HG03565 (cell line): ENCODE data around the gene STAB2.

Experiments used
- ATAC-seq: cut with Tn5 transposase; IDR thresholded peaks from one replicate; pipeline ENCODE4 v1.9.1; 2021; ENCODE audit warnings: mild to moderate bottlenecking, moderate library complexity; ENCODE audit not compliant: unreplicated experiment

Gene STAB2

GRCh38 chr12:103586791-103587370 is at the start of gene STAB2:
STAB2 (plus strand) TSS chr12:103587273; CDS start chr12:103587477, 204 bp downstream.
- ATAC-seq, result no peak

- no peak for ATAC-seq
These were observed 48.7 kb upstream of the STAB2 start for GRCh38 chr12:103538397-103538796.

- ATAC-seq, result no peak
These were observed 46.8 kb upstream of the STAB2 start for GRCh38 chr12:103540319-103540718.

GRCh38 chr12:103542078-103542477 is 45.0 kb upstream of the STAB2 start:
- ATAC-seq, result no peak

- ATAC-seq, result no peak
These were observed 40.1 kb upstream of the STAB2 start for GRCh38 chr12:103546959-103547358.

GRCh38 chr12:103547376-103547775 is 39.7 kb upstream of the STAB2 start:
- ATAC-seq, result no peak

GRCh38 chr12:103547929-103548328 is 39.1 kb upstream of the STAB2 start:
- ATAC-seq, result no peak

GRCh38 chr12:103548622-103549601 is 38.2 kb upstream of the STAB2 start:
- ATAC-seq, result peak; percentile 70

GRCh38 chr12:103556890-103557627 is 30.0 kb upstream of the STAB2 start:
- no peak for ATAC-seq

GRCh38 chr12:103557628-103558010 is 29.5 kb upstream of the STAB2 start:
- no peak for ATAC-seq

GRCh38 chr12:103558879-103559278 is 28.2 kb upstream of the STAB2 start:
- ATAC-seq, result no peak

- ATAC-seq, result no peak
These were observed 26.4 kb upstream of the STAB2 start for GRCh38 chr12:103560604-103561101.

- ATAC-seq, result no peak
These were observed 25.9 kb upstream of the STAB2 start for GRCh38 chr12:103561174-103561573.

GRCh38 chr12:103566398-103566797 is 20.7 kb upstream of the STAB2 start:
- no peak for ATAC-seq

GRCh38 chr12:103569278-103569677 is 17.8 kb upstream of the STAB2 start:
- no peak for ATAC-seq

GRCh38 chr12:103571286-103571685 is 15.8 kb upstream of the STAB2 start:
- no peak for ATAC-seq

- ATAC-seq, result no peak
These were observed 14.6 kb upstream of the STAB2 start for GRCh38 chr12:103572312-103573045.

GRCh38 chr12:103573185-103573584 is 13.9 kb upstream of the STAB2 start:
- ATAC-seq, result no peak

- no peak for ATAC-seq
These were observed 8.1 kb upstream of the STAB2 start for GRCh38 chr12:103578926-103579325.

GRCh38 chr12:103580026-103580425 is 7.0 kb upstream of the STAB2 start:
- ATAC-seq, result no peak

GRCh38 chr12:103583008-103583407 is 4.1 kb upstream of the STAB2 start:
- no peak for ATAC-seq
